ENCODE data around the gene CTBP2.

Gene CTBP2

GRCh38 chr10:125144693-125145623 lies 15.4 kb downstream of the CTBP2 start:
- DNase-seq (ENCODE audit: low read depth), result no peak

GRCh38 chr10:125144206-125144605 lies 16.2 kb downstream of the CTBP2 start:
- no peak for DNase-seq (ENCODE audit: low read depth)

- no peak for DNase-seq (ENCODE audit: low read depth)
Observed at GRCh38 chr10:125142946-125143345, 17.4 kb downstream of the CTBP2 start.

- no peak for DNase-seq (ENCODE audit: low read depth)
Observed at GRCh38 chr10:125141860-125142484, 18.4 kb downstream of the CTBP2 start.

GRCh38 chr10:125141150-125141859 lies 19.1 kb downstream of the CTBP2 start:
- DNase-seq (ENCODE audit: low read depth), result no peak

GRCh38 chr10:125140151-125140550 lies 20.2 kb downstream of the CTBP2 start:
- DNase-seq (ENCODE audit: low read depth), result no peak

GRCh38 chr10:125137601-125138438 lies 22.5 kb downstream of the CTBP2 start:
- DNase-seq (ENCODE audit: low read depth), result no peak

- DNase-seq (ENCODE audit: low read depth), result no peak
Observed at GRCh38 chr10:125136087-125136486, 24.3 kb downstream of the CTBP2 start.

GRCh38 chr10:125135771-125136035 lies 24.7 kb downstream of the CTBP2 start:
- DNase-seq (ENCODE audit: low read depth), result no peak

- DNase-seq (ENCODE audit: low read depth), result no peak
Observed at GRCh38 chr10:125134916-125135770, 25.2 kb downstream of the CTBP2 start.

- no peak for DNase-seq (ENCODE audit: low read depth)
Observed at GRCh38 chr10:125134483-125134848, 25.9 kb downstream of the CTBP2 start.

- no peak for DNase-seq (ENCODE audit: low read depth)
Observed at GRCh38 chr10:125133696-125134482, 26.5 kb downstream of the CTBP2 start.

GRCh38 chr10:125132344-125132743 lies 28.0 kb downstream of the CTBP2 start:
- DNase-seq (ENCODE audit: low read depth), result no peak

- no peak for DNase-seq (ENCODE audit: low read depth)
Observed at GRCh38 chr10:125130916-125131315, 29.4 kb downstream of the CTBP2 start.

- DNase-seq (ENCODE audit: low read depth), result no peak
Observed at GRCh38 chr10:125130260-125130659, 30.1 kb downstream of the CTBP2 start.

GRCh38 chr10:125129076-125129458 lies 31.3 kb downstream of the CTBP2 start:
- DNase-seq (ENCODE audit: low read depth), result no peak

- no peak for DNase-seq (ENCODE audit: low read depth)
Observed at GRCh38 chr10:125128397-125129075, 31.8 kb downstream of the CTBP2 start.

- DNase-seq (ENCODE audit: low read depth), result no peak
Observed at GRCh38 chr10:125127986-125128385, 32.4 kb downstream of the CTBP2 start.

- DNase-seq (ENCODE audit: low read depth), result no peak
Observed at GRCh38 chr10:125127110-125127509, 33.3 kb downstream of the CTBP2 start.

Measured in activated gamma-delta T cell treated with anti-CD3 and anti-CD28 coated beads, Interleukin-2, amount 50 U/mL, for 16 hours (primary cell).